Sciatic nerve (tissue), 2 donors: ENCODE results near the gene AUTS2. TPM values are rescaled to one million over a fixed set of nuclear protein-coding genes. Genes with fewer than 3 reads are reported as not detected.

Source experiments
- ATAC-seq: fragments of 200-7000 bp; cut with Tn5 transposase; one replicate; pipeline ENCODE4 v1.9.1; 2020; ENCODE audit warnings: mild to moderate bottlenecking, moderate library complexity
- DNase-seq: peaks from one replicate; pipeline ENCODE4 v3.0.0-alpha.2; 2020; ENCODE audit warnings: low spot score
- intact Hi-C: fragments of 100-400 bp; cut with DNase I; formaldehyde crosslinking; loops from one replicate; pipeline ENCODE4 v1.14.2; 2022
- total RNA-seq: library from RNA; stranded (reverse); fragmentation: NEBNext Ultra II Directional; extraction: Animal tissue kit (Norgen Biotek cat#: 25700); gene quantifications from one replicate; pipeline ENCODE4 v1.2.1, GENCODE V29; 2021
- donor health status: DM: no; HTN: no; CAD: no.
- donor health status: DM: no; HTN: no; CAD: no.

The AUTS2 gene
- total RNA-seq, 1 donor from 2014 or later: 129 TPM

- DNase-seq (no peak), ATAC-seq (no peak)
- intact Hi-C loops: no loop called here
Observed at GRCh38 chr7:70497793-70498192, 899.5 kb downstream of the AUTS2 start.

GRCh38 chr7:70498232-70498992 lies 900.1 kb downstream of the AUTS2 start:
- ATAC-seq (no peak), DNase-seq (no peak)
- intact Hi-C loops: no loop called here

- intact Hi-C loops: no loop called here
- DNase-seq: no peak
- no peak for ATAC-seq
Observed at GRCh38 chr7:70500261-70500660, 902.0 kb downstream of the AUTS2 start.

GRCh38 chr7:70502117-70502863 lies 904.0 kb downstream of the AUTS2 start:
- ATAC-seq: no peak

GRCh38 chr7:70504254-70504653 lies 906.0 kb downstream of the AUTS2 start:
- intact Hi-C loops: no loop called here
- no peak for DNase-seq
- no peak for ATAC-seq

More at GRCh38 chr7:70502117-70502863, 904.0 kb downstream of the AUTS2 start:
- intact Hi-C loops: no loop called here
- DNase-seq: no peak

GRCh38 chr7:70505468-70505867 lies 907.2 kb downstream of the AUTS2 start:
- DNase-seq (no peak), ATAC-seq (no peak)
- intact Hi-C loops: no loop called here

GRCh38 chr7:70505886-70506285 lies 907.6 kb downstream of the AUTS2 start:
- DNase-seq: no peak
- no peak for ATAC-seq
- intact Hi-C loops: no loop called here

- DNase-seq: no peak
- intact Hi-C loops: no loop called here
- ATAC-seq: peak; percentile 81
Observed at GRCh38 chr7:70506434-70506833, 908.2 kb downstream of the AUTS2 start.

- ATAC-seq (no peak), DNase-seq (no peak)
- intact Hi-C loops: no loop called here
Observed at GRCh38 chr7:70512144-70512543, 913.9 kb downstream of the AUTS2 start.

- intact Hi-C loops: no loop called here
- ATAC-seq: no peak
- no peak for DNase-seq
Observed at GRCh38 chr7:70512761-70513160, 914.5 kb downstream of the AUTS2 start.

GRCh38 chr7:70520611-70521010 lies 922.3 kb downstream of the AUTS2 start:
- intact Hi-C loops: no loop called here
- no peak for DNase-seq
- ATAC-seq: no peak

GRCh38 chr7:70523249-70523988 lies 925.1 kb downstream of the AUTS2 start:
- intact Hi-C loops: no loop called here
- no peak for ATAC-seq
- no peak for DNase-seq

GRCh38 chr7:70523989-70524351 lies 925.7 kb downstream of the AUTS2 start:
- intact Hi-C loops: no loop called here
- no peak for DNase-seq
- no peak for ATAC-seq

GRCh38 chr7:70525991-70526390 lies 927.7 kb downstream of the AUTS2 start:
- no peak for ATAC-seq
- no peak for DNase-seq
- intact Hi-C loops: no loop called here

- no peak for ATAC-seq
- intact Hi-C loops: no loop called here
- DNase-seq: no peak
Observed at GRCh38 chr7:70527520-70528115, 929.3 kb downstream of the AUTS2 start.

- intact Hi-C loops: no loop called here
- ATAC-seq (peak; percentile 44), DNase-seq (no peak)
Observed at GRCh38 chr7:70529436-70529835, 931.2 kb downstream of the AUTS2 start.

GRCh38 chr7:70529914-70530585 lies 931.8 kb downstream of the AUTS2 start:
- intact Hi-C loops: no loop called here
- DNase-seq (no peak), ATAC-seq (no peak)

GRCh38 chr7:70533614-70534013 lies 935.3 kb downstream of the AUTS2 start:
- ATAC-seq: peak; percentile 48
- intact Hi-C loops: no loop called here
- DNase-seq: no peak

- ATAC-seq (peak; percentile 80), DNase-seq (no peak)
- intact Hi-C loops: no loop called here
Observed at GRCh38 chr7:70539205-70539604, 940.9 kb downstream of the AUTS2 start.
